GM19240 (cell line): Measurements from ENCODE around the gene PIGU.
"Not testable (repeated sequence)": the region's sequence is repeated elsewhere in the genome, so short reads cannot be mapped to it uniquely, and the experiment has no call there.

Source experiments
- DNase-seq: peaks from one replicate; pipeline ENCODE4 v3.0.0; 2011; ENCODE audit warnings: low spot score; ENCODE audit not compliant: insufficient read length

PIGU gene

DNA sequence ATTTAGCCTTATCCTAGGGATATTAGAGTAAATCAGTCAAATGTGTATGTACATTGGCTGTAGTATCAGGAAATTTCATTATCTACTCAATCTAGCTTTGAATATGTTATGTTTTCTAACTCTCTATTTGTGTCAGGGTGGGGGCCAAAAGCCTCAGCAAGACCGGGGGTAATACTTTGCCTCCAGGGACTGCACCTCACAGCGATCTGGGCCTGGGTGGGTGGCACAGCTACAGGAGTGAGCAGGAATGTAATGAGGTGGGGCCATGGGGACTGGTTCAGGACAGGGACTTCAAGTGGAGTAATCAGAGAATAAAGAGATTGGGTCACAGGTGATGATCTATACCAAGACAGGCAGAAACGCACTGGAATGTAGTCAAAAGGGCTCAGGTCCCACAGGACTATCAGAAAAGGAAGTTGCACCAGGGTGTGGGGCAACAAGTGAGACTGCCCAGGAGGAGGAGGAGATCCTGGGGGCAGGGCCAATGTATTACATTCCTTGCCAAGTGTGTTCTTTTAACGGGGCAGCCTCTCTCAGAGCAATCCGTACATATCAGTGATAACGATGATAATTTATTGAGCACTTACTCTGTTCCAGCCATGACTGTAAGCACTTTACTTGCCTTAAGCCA lies 54.0 kb downstream of the PIGU start:
- DNase-seq: no peak

DNA sequence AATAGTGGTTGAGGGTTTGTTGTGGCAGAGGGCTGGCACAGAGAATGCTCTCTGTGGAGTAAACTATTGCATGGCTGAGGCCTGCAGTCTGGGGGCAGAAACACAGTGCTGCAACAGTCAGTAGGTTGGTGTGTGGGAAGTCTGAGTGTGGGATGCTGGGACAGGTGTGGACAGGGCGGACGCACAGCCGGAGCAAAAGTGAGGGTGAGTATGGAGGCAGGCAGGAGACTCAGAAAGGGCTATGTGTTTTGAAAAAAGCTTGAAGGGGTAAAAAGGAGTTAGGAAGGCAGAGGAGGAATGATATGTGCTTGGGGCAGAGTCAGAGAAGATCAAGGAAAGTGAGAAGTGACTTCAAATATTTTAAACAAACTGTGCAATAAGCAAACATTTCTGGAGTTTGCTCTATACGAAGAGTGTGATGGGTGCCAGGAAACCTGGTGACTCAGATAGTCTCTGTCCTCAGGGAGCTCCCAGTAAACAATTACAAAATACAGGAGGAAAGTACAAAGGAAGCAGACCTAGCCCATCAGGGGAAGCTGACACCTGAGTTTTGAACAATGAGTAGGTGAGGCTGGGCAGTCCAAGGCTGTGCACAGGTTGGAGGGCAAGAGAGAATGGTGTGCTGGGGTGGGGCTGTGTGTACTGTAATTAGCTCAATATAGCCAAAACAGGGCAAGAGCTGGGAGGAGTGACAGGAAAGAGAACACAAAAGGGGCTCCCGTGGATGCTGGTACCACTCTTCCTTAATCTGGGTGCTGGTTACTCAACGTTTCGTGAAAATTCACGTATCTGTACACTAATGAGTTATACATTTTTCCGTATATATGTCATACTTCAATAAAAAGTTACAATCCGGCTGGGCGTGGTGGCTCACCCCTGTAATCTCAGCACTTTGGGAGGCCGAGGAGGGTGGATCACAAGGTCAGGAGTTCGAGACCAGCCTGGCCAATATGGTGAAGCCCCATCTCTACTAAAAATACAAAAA lies 55.2 kb downstream of the PIGU start:
- DNase-seq: no peak

DNA sequence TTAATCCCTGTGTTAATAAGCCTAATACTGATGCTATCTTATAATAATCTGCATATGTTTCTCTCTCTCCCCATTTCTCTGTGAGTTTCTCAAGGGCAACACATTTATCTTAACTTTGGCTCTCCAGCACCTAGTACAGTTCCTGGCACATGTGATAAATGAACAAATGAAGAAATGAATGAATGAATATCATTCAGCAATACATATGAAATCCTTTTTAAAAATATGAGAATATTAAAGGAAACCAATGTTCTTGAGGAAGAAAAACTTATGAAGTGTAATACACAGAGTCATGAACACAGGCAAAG lies 55.9 kb downstream of the PIGU start:
- no peak for DNase-seq

DNA sequence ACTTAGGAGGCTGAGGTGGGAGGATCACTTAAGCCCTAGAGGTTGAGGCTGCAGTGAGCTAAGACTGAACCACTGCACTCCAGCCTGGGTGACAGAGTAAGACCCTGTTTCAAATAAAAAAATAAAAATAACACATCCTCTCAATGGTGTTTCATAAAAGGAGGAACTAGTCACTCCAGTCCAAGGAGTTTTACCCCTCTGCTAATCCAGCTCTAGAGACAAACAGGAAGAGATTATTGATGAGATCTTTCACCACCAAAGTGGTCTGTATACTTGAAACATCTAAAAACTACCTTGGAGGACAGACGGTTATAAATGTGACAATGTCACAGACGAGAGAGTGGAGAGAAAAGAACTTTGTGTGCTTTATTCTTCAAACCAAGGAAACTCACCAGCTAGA lies 58.2 kb downstream of the PIGU start:
- no peak for DNase-seq

GRCh38 chr20:34616913-34617312 lies 60.0 kb downstream of the PIGU start:
- not testable (repeated sequence) for DNase-seq

DNA sequence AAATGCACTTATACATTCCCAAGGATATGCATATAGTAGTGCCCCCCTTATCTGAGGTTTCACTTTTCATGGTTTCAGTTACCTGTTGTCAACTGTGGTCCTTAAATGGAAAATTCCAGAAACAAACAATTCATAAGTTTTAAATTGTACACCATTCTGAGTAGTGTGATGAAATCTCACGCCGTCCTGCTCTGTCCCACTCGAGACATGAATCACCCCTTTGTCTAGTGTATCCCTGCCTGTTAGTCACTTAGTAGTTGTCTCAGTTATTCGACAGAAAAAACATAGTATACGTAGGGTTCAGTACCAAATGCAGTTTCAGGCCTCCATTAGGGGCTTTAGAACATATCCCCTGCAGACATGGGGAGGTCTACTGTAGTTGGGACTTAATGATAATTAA lies 61.4 kb downstream of the PIGU start:
- DNase-seq: no peak

- not testable (repeated sequence) for DNase-seq
Observed at GRCh38 chr20:34611976-34612375, 64.9 kb downstream of the PIGU start.

- DNase-seq: no peak
Observed at GRCh38 chr20:34607066-34607465, 69.8 kb downstream of the PIGU start.

DNA sequence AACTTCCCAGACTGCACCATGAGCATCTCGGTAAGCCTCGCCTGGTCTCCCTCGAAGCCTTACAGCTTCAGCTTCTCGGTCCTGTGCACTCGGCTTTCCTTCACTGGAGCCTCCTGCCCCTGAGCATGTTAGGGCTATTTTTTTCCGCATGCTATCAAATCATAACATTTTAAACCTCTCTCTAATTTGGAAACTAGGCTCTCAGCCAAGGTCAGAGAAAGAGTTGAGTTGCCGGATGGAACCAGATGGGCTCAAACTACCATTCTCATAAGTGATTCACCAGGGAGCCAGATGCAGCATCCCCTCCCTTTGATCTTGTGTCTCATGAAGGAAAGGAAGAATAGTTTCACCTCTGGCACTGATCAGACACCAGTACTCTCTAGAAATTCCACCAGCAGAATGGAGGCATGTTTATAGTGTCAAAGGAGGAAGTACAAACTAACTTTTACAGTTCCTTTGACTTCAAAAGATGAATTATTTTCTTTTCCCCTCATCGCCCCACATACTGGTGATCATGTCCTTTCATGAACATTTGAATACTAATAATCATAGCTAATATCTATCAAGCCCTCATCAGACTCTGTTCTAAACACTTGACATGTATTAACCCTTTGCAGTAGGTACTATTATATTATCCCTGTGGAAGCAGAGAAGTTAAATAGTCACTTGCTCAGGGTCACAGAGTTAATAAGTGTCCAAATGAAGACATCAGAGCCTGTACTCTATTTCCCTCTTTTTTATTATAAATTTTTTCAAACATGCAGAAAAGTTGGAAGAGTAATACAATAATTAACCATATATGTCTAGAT lies 71.7 kb downstream of the PIGU start:
- no peak for DNase-seq

DNA sequence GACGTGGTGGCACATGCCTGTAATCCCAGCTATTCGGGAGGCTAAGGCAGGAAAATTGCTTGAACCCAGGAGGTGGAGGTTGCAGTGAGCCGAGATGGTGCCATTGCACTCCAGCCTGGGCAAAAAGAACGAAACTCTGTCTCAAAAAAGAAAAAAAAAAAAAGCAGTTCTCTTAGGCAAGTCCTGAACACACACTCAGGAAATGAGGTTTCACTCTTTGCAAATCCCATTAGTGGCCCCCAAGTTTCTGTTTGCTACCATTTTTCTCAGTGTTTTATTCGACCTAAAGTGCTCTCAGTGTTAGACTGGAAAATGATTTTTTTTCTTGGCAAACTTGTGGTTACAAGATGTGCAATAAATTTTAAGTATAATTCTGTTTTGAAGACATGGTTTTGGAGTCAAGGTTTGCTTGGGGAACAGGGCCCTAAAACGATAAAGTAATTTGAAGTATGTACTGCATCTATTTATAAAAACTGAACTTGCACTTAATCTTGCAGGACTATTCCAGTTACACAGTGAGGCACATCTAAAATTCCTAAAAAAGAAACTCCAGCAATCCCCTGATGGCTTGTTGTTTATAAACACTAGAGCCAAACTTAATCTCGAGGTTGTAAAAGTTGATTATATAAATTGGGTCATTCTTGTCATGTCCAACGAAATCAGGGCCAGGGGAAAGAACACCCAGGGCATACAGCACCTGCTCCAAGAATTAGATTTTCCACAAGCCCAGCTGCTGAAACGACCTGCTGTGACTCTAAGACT lies 75.8 kb downstream of the PIGU start:
- DNase-seq: no peak

DNA sequence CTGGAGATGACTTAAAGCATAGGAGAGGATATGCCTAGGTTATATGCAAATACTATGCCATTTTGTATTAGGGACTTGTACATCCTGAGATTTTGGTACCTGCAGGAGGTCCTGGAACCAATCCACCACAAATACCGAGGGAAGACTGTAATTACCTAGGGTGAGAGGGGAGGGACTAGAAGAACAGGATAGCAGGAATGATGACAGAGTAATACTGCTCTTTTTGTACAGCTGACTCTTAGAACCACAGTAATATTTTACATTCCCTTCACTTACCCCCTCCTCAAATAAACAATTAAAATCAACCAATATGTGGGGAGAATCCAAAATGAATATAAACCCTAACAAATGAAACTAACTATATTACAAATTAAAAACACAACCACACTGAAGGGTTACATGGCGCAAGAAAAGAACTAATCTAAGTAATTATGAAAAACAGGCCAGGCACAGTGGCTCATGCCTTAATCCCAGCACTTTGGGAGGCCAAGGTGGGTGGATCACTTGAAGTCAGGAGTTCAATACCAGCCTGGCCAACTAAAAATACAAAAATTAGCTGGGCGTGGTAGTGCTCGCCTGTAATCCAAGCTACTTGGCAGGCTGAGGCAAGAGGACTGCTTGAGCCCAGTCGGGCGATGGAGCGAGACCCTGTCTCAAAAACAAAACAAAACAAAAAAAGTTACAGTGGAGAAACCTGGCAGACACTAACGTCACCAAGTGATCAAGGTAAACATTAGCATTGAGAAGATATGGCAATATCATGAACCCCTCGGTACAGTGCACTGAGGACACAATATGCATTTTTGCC lies 81.3 kb downstream of the PIGU start:
- no peak for DNase-seq

DNA sequence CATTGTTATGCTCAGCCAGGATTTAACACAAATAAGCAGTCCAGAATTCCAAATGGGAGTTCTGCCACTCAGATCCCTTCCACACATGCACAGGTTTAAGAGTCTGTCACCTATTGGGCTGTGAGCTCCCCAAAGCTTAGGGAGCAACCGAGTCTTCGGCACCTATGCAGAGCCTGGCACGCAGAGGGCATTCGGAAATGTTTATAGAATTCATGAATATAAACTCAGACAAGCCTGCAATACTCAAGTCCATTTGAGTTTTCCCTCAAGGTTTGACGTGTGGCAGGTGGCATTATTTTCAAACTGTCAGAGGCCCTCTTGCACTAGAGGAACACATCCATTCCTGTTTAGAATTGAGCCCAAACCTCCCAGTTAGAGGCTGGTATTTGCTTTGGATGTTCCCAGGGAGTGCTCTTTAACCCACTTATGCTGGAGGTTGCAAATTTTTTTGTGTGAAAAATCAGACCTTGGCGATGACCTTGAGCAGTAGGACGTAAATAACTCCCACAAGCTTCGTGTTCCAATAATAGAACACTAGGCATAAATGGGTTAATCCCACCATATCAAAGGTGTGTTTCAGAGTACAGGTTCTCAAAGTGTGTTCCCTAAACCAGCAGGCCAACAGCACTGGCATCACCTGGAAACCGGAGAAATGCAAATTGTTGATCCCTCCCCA lies 90.3 kb downstream of the PIGU start:
- DNase-seq: no peak

DNA sequence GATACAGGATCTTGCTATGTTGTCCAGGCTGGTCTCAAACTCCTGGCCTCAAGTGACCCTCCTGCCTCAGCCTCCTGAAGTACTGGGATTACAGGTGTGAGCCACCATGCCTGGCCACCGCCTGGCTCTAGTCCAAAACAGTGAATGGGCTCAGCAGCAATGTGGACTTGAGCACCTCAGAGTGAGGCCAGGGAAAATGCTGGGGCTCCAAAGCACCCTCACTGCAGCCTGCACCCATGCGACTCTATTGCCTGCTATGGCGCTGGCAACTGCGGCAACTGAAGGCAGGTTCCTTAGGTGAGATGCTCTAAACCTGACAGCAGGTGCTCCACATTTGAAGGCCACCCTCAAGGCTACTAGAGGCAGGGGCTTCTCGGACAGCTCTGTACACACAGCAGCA lies 91.9 kb downstream of the PIGU start:
- no peak for DNase-seq

- no peak for DNase-seq
Observed at GRCh38 chr20:34583544-34583943, 93.3 kb downstream of the PIGU start.

GRCh38 chr20:34582911-34583310 lies 94.0 kb downstream of the PIGU start:
- no peak for DNase-seq

- no peak for DNase-seq
Observed at GRCh38 chr20:34582221-34582620, 94.7 kb downstream of the PIGU start.

DNA sequence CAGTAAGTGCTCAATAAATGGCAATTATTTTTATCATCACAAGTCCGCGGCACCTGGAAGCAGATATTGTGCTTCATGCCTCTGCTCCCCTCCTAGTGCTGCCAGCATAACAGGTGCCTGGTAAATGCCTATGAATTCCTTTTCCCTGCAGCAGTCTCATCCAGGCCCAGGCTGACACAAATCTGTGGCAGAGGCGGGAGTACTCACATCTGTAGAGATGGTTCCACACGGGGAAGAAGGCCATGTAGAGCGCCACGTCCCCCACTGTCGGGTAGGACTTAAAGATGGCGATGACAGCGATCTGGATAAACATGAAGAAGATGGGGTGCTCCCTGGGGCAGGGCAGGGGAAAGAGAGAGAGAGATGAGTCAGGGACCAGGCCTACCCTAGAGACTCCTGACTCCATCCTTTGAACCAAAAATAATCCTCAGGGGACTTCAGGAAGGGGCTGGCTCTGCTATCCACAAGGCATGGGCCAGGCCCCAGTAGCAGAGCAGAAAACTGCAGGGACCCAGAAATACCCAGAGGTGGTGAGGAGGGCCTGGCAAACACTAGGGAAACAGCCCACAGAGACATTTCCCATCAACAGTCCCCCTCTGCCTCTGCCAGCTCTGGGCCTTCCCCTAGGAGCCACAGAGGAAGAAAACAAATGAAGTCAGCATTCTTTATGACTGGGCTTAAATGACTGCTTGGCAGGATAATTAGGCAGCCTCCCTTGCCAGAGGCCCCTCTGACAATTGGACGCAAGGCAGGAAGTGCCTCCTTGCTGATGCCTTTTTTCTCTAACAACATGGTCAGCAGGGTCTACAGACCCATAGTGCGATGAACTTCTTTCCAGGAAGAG lies 95.3 kb downstream of the PIGU start:
- no peak for DNase-seq

GRCh38 chr20:34579979-34580940 lies 96.6 kb downstream of the PIGU start:
- DNase-seq: no peak
